GM23338 (cell line): ENCODE data around the gene PXK. TPM values are rescaled to one million over a fixed set of nuclear protein-coding genes. Genes with fewer than 3 reads are reported as not detected.

Experiments used
- ATAC-seq: fragments of 200-7000 bp; cut with Tn5 transposase; 3 replicates; pipeline ENCODE4 v1.9.1; 2020
- DNase-seq: peaks from one replicate; pipeline ENCODE4 v3.0.0-alpha.2; 2015; ENCODE audit warnings: low spot score
- H2AFZ ChIP-seq: fragments of 200-600 bp; sonication (generic); 2 replicates; pipeline ENCODE4 v1.8.0; 2016; ENCODE audit warnings: antibody characterized with exemption, mild to moderate bottlenecking, moderate library complexity
- H3F3A ChIP-seq: fragments of 200-600 bp; sonication (generic); replicated peaks from 2 replicates; pipeline ENCODE4 v1.8.0; 2017; ENCODE audit warnings: antibody characterized with exemption, mixed run types, low read depth
- H3K27ac ChIP-seq: fragments of 200-600 bp; sonication (generic); 2 replicates; pipeline ENCODE4 v1.6.1; 2016; ENCODE audit warnings: low read depth
- H3K27me3 ChIP-seq: fragments of 200-600 bp; sonication (generic); 2 replicates; pipeline ENCODE4 v1.8.0; 2016; ENCODE audit warnings: mild to moderate bottlenecking, mixed run types, moderate library complexity; ENCODE audit not compliant: insufficient read depth
- H3K36me3 ChIP-seq: fragments of 200-600 bp; sonication (generic); 2 replicates; pipeline ENCODE4 v1.8.0; 2016; ENCODE audit warnings: mild to moderate bottlenecking; ENCODE audit not compliant: insufficient read depth
- H3K4me1 ChIP-seq: fragments of 200-600 bp; sonication (generic); 2 replicates; pipeline ENCODE4 v1.8.0; 2016; ENCODE audit warnings: mild to moderate bottlenecking, moderate library complexity; ENCODE audit not compliant: insufficient read depth
- H3K4me2 ChIP-seq: fragments of 200-600 bp; sonication (generic); 2 replicates; pipeline ENCODE4 v1.7.1; 2017; ENCODE audit warnings: mixed run types
- H3K4me3 ChIP-seq: fragments of 200-600 bp; sonication (generic); 2 replicates; pipeline ENCODE4 v1.6.1; 2016; ENCODE audit warnings: mixed run types
- H3K79me2 ChIP-seq: fragments of 200-600 bp; sonication (generic); replicated peaks from 2 replicates; pipeline ENCODE4 v1.8.0; 2017; ENCODE audit warnings: mild to moderate bottlenecking; ENCODE audit not compliant: insufficient read depth
- H3K9me2 ChIP-seq: fragments of 200-600 bp; sonication (generic); 2 replicates; pipeline ENCODE4 v1.8.0; 2017; ENCODE audit not compliant: insufficient read depth
- H4K20me1 ChIP-seq: fragments of 200-600 bp; sonication (generic); replicated peaks from 2 replicates; pipeline ENCODE4 v1.8.0; 2017; ENCODE audit warnings: mild to moderate bottlenecking; ENCODE audit not compliant: insufficient read depth
- H3K27ac Mint-ChIP-seq: 2 replicates; pipeline ENCODE4 v1.8.0; 2020; ENCODE audit warnings: inconsistent platforms, mild to moderate bottlenecking, moderate library complexity, mixed read lengths
- H3K27me3 Mint-ChIP-seq: 3 replicates; pipeline ENCODE4 v1.8.0; 2022; ENCODE audit warnings: low read depth, mild to moderate bottlenecking, moderate library complexity, mixed read lengths, inconsistent platforms; ENCODE audit not compliant: insufficient read depth, poor library complexity
- H3K36me3 Mint-ChIP-seq: 3 replicates; pipeline ENCODE4 v1.8.0; 2021; ENCODE audit warnings: low read depth, mild to moderate bottlenecking, inconsistent platforms, moderate library complexity, mixed read lengths
- H3K4me1 Mint-ChIP-seq: 3 replicates; pipeline ENCODE4 v1.8.0; 2020; ENCODE audit warnings: mild to moderate bottlenecking, inconsistent platforms, mixed read lengths
- H3K4me3 Mint-ChIP-seq: 3 replicates; pipeline ENCODE4 v1.8.0; 2021; ENCODE audit warnings: moderate library complexity, mild to moderate bottlenecking, inconsistent platforms, mixed read lengths
- H3K9me3 Mint-ChIP-seq: 3 replicates; pipeline ENCODE4 v1.8.0; 2020; ENCODE audit warnings: moderate library complexity, mild to moderate bottlenecking, inconsistent platforms, mixed read lengths
- CREB1 ChIP-seq: fragments of 250-450 bp; sonication (Bioruptor Pico); IDR thresholded peaks from 2 replicates; pipeline ENCODE4 v1.5.0; 2020; ENCODE audit warnings: low read depth, mild to moderate bottlenecking, moderate library complexity
- JUNB ChIP-seq: IDR thresholded peaks from one replicate; pipeline ENCODE4 v1.6.1; 2016; ENCODE audit warnings: antibody characterized with exemption; ENCODE audit not compliant: unreplicated experiment
- ZNF331 ChIP-seq: fragments of 250-450 bp; sonication (Bioruptor Pico); IDR thresholded peaks from 2 replicates; pipeline ENCODE4 v1.5.0; 2020; ENCODE audit warnings: low read depth, mild to moderate bottlenecking, moderate library complexity
- polyA plus RNA-seq: library from polyadenylated mRNA; unstranded; fragments of >200 nt; fragmentation: Nextera tagmentation; extraction: Ambion mirVana; gene quantifications from 2 replicates; pipeline ENCODE4 v1.2.1, GENCODE V29; 2016
- total RNA-seq: library from RNA; depleted of rRNA; stranded (reverse); fragments of >200 nt; shearing (Covaris generic); gene quantifications from 2 replicates; pipeline ENCODE4 v1.2.3, GENCODE V29; 2014
- TF ChIP-seq, protein P1 (sequence below), 2 experiments: fragments of 200-600 bp in 1 of 2; sonication (generic) in 1 of 2; conservative IDR thresholded peaks; 2 replicates each; pipeline versions ENCODE4 v1.5.1 to v1.6.1; 2016 to 2017; ENCODE audit warnings: antibody characterized with exemption in 2 of 2, low read depth in 2 of 2, mild to moderate bottlenecking in 2 of 2, moderate library complexity in 1 of 2
- TF ChIP-seq, protein P2 (sequence below): IDR thresholded peaks from one replicate; pipeline ENCODE4 v1.6.1; 2018; ENCODE audit warnings: antibody characterized with exemption; ENCODE audit not compliant: unreplicated experiment
- TF ChIP-seq, protein P3 (sequence below): fragments of 250-450 bp; sonication (Bioruptor Pico); IDR thresholded peaks from 2 replicates; pipeline ENCODE4 v1.5.0; 2020; ENCODE audit warnings: mild to moderate bottlenecking, moderate library complexity
- TF ChIP-seq, protein P4 (sequence below): IDR thresholded peaks from 2 replicates; pipeline ENCODE4 v1.6.1; 2016; ENCODE audit warnings: antibody characterized with exemption

PXK gene
- total and polyA plus RNA-seq, 2 experiments from 2014 or later: 6.4 to 6.5 TPM

DNA sequence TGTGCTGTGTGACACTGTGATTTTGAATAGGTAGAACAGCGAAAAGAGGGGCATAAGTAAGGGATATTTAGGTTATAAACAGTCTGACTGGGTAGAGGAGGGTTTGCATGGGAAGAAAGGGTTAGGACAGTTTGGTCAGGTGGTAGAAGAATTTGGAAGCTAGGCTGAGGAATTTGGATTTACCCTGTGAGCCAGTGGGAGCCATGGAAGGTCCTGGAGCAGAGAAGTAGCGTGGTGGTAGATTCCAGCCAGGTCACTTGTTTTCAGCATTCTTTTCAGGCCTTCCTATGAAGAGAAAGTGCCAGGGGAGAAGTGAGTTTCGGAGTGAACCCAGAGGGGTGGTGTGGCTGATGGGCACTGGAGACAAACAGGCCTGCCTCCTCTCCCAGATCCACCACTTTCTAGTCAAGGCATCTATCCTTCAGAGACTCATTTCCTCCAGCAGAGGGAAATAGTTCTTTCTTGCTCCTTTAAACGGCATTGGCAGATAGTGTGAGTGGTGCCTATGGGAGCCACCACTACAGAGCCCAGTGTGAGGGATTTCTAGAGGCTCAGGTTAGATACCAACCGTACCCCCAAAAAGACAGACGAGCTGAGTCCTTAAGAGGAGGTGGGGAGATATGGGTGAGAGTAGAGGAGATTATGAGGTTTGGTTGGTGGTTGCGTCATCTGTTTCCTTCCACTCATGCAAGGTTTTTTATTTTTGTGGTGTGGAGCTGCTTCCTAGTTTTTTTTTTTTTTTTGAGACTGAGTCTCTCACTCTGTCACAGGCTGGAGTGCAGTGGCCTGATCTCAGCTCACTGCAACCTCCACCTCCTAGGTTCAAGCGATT, 21.2 kb downstream of the PXK start:
- no peak overlapping the region for H2AFZ ChIP-seq
- H3K4me3 ChIP-seq: no peak overlapping the region
- no peak overlapping the region for H3K27ac ChIP-seq
- peak; percentile 22 for DNase-seq
- H3K9me2 ChIP-seq: no peaks in the 10 kb centered on the region
- no peaks in the 10 kb centered on the region for H3F3A ChIP-seq
- no peaks in the 10 kb centered on the region for H4K20me1 ChIP-seq
- no peaks in the 10 kb centered on the region for H3K27me3 ChIP-seq
- H3K9me3 Mint-ChIP-seq: no peaks in the 10 kb centered on the region
- no peaks in the 10 kb centered on the region; the same call in 1 of the 2 replicates for H3K79me2 ChIP-seq
- no peak overlapping the region for H3K27ac Mint-ChIP-seq
- H3K4me2 ChIP-seq: no peak overlapping the region
- H3K36me3 ChIP-seq: no peaks in the 10 kb centered on the region
- peaks cover 10% of the 10 kb centered on the region; the same call in 1 of the 2 replicates for H3K4me1 ChIP-seq
- H3K36me3 Mint-ChIP-seq: no peaks in the 10 kb centered on the region
- peaks cover 13% of the 10 kb centered on the region for H3K4me1 Mint-ChIP-seq
- TF ChIP-seq CREB1 (CRISPR knock-in tag) (no peak), ZNF331 (CRISPR knock-in tag) (no peak), JUNB (no peak)
- TF ChIP-seq, protein P1, sequence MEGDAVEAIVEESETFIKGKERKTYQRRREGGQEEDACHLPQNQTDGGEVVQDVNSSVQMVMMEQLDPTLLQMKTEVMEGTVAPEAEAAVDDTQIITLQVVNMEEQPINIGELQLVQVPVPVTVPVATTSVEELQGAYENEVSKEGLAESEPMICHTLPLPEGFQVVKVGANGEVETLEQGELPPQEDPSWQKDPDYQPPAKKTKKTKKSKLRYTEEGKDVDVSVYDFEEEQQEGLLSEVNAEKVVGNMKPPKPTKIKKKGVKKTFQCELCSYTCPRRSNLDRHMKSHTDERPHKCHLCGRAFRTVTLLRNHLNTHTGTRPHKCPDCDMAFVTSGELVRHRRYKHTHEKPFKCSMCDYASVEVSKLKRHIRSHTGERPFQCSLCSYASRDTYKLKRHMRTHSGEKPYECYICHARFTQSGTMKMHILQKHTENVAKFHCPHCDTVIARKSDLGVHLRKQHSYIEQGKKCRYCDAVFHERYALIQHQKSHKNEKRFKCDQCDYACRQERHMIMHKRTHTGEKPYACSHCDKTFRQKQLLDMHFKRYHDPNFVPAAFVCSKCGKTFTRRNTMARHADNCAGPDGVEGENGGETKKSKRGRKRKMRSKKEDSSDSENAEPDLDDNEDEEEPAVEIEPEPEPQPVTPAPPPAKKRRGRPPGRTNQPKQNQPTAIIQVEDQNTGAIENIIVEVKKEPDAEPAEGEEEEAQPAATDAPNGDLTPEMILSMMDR (conservative IDR thresholded peaks at IDR 0.05; ENCODE audit: low read depth in 2 of 2): peak in 1 of 2 experiments; percentile 15; a peak in 1 of 4 replicates
- TF ChIP-seq, protein P2, sequence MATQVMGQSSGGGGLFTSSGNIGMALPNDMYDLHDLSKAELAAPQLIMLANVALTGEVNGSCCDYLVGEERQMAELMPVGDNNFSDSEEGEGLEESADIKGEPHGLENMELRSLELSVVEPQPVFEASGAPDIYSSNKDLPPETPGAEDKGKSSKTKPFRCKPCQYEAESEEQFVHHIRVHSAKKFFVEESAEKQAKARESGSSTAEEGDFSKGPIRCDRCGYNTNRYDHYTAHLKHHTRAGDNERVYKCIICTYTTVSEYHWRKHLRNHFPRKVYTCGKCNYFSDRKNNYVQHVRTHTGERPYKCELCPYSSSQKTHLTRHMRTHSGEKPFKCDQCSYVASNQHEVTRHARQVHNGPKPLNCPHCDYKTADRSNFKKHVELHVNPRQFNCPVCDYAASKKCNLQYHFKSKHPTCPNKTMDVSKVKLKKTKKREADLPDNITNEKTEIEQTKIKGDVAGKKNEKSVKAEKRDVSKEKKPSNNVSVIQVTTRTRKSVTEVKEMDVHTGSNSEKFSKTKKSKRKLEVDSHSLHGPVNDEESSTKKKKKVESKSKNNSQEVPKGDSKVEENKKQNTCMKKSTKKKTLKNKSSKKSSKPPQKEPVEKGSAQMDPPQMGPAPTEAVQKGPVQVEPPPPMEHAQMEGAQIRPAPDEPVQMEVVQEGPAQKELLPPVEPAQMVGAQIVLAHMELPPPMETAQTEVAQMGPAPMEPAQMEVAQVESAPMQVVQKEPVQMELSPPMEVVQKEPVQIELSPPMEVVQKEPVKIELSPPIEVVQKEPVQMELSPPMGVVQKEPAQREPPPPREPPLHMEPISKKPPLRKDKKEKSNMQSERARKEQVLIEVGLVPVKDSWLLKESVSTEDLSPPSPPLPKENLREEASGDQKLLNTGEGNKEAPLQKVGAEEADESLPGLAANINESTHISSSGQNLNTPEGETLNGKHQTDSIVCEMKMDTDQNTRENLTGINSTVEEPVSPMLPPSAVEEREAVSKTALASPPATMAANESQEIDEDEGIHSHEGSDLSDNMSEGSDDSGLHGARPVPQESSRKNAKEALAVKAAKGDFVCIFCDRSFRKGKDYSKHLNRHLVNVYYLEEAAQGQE: no peak
- TF ChIP-seq, protein P3, sequence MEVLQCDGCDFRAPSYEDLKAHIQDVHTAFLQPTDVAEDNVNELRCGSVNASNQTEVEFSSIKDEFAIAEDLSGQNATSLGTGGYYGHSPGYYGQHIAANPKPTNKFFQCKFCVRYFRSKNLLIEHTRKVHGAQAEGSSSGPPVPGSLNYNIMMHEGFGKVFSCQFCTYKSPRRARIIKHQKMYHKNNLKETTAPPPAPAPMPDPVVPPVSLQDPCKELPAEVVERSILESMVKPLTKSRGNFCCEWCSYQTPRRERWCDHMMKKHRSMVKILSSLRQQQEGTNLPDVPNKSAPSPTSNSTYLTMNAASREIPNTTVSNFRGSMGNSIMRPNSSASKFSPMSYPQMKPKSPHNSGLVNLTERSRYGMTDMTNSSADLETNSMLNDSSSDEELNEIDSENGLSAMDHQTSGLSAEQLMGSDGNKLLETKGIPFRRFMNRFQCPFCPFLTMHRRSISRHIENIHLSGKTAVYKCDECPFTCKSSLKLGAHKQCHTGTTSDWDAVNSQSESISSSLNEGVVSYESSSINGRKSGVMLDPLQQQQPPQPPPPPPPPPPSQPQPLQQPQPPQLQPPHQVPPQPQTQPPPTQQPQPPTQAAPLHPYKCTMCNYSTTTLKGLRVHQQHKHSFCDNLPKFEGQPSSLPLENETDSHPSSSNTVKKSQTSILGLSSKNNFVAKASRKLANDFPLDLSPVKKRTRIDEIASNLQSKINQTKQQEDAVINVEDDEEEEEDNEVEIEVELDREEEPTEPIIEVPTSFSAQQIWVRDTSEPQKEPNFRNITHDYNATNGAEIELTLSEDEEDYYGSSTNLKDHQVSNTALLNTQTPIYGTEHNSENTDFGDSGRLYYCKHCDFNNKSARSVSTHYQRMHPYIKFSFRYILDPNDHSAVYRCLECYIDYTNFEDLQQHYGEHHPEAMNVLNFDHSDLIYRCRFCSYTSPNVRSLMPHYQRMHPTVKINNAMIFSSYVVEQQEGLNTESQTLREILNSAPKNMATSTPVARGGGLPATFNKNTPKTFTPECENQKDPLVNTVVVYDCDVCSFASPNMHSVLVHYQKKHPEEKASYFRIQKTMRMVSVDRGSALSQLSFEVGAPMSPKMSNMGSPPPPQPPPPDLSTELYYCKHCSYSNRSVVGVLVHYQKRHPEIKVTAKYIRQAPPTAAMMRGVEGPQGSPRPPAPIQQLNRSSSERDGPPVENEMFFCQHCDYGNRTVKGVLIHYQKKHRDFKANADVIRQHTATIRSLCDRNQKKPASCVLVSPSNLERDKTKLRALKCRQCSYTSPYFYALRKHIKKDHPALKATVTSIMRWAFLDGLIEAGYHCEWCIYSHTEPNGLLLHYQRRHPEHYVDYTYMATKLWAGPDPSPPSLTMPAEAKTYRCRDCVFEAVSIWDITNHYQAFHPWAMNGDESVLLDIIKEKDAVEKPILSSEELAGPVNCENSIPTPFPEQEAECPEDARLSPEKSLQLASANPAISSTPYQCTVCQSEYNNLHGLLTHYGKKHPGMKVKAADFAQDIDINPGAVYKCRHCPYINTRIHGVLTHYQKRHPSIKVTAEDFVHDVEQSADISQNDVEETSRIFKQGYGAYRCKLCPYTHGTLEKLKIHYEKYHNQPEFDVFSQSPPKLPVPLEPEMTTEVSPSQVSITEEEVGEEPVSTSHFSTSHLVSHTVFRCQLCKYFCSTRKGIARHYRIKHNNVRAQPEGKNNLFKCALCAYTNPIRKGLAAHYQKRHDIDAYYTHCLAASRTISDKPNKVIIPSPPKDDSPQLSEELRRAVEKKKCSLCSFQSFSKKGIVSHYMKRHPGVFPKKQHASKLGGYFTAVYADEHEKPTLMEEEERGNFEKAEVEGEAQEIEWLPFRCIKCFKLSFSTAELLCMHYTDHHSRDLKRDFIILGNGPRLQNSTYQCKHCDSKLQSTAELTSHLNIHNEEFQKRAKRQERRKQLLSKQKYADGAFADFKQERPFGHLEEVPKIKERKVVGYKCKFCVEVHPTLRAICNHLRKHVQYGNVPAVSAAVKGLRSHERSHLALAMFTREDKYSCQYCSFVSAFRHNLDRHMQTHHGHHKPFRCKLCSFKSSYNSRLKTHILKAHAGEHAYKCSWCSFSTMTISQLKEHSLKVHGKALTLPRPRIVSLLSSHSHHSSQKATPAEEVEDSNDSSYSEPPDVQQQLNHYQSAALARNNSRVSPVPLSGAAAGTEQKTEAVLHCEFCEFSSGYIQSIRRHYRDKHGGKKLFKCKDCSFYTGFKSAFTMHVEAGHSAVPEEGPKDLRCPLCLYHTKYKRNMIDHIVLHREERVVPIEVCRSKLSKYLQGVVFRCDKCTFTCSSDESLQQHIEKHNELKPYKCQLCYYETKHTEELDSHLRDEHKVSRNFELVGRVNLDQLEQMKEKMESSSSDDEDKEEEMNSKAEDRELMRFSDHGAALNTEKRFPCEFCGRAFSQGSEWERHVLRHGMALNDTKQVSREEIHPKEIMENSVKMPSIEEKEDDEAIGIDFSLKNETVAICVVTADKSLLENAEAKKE: no peak
- TF ChIP-seq, protein P4, sequence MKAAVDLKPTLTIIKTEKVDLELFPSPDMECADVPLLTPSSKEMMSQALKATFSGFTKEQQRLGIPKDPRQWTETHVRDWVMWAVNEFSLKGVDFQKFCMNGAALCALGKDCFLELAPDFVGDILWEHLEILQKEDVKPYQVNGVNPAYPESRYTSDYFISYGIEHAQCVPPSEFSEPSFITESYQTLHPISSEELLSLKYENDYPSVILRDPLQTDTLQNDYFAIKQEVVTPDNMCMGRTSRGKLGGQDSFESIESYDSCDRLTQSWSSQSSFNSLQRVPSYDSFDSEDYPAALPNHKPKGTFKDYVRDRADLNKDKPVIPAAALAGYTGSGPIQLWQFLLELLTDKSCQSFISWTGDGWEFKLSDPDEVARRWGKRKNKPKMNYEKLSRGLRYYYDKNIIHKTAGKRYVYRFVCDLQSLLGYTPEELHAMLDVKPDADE: no peak
- ATAC-seq: peak; percentile 43
- H3K4me3 Mint-ChIP-seq: no peak overlapping the region
- peaks cover 3% of the 10 kb centered on the region for H3K27me3 Mint-ChIP-seq
